GM18508 (cell line): Measurements from ENCODE around the gene SPG21.

Source experiments
- ATAC-seq: cut with Tn5 transposase; IDR thresholded peaks from one replicate; pipeline ENCODE4 v1.9.1; 2021; ENCODE audit warnings: moderate number of reproducible peaks; ENCODE audit not compliant: insufficient read depth, unreplicated experiment

The SPG21 gene

DNA sequence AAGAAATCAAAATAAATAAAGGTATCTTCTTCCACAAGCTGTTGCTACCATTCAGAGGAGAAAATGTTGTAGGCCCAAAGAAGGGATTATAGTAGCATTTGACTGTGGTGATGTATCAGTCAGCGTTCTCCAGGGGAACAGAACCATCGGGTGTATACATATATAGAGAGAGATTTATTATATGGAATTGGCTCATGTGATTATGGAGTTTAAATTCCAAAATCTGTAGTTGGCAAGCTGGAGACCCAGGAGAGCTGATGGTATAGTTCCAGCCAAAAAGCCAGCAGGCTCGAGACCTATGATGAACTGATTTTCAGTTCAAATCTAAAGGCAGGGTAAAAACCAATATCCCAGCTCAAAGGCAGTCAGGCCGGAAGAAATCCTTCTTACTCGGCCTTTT, 7.4 kb upstream of the SPG21 start:
- no peak for ATAC-seq

DNA sequence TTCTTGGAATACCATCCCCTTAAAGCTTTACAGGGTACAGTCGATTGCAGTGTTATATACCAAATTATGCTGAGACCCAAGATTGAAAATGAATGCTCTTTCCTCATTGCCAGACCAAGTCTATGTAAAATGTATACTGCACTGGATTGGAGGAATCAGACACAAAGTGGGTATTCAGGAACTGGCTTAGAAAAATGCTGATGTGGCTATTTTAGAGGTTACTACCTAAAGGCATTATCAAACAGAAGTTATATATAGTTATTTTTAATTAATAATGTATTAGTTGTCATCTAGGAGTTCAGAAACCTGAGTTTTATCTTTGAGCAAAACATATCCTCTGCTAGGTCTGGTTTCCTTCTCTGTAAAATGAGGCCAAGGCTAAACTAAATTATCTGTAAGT, 3.6 kb upstream of the SPG21 start:
- no peak for ATAC-seq

DNA sequence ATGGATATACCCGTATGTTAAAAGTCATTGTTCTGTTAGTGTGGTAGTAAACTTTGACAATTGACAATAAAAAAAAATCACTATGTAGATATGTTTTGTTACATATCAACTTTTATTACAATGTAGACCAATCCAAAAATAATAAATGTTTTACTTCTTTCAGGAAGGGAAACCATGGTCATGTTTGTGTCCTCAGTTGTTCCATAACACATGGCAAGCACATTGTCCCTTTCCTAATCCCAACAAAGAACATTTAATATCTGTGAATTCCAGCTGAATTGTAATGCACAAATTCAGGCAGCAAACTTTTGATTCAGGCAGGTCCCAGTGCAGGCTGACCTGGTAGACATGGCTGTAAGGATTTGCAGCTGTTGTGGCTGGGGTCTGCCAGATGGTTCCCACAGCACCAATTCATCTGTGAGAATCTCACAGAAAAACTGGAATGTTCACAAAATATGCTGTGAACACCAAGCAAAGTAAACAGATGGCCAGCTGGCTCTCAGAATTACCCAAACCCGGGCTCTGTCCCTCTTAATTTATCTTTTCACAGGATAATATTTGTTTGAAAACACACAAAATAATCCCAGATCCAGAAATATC, 1.9 kb upstream of the SPG21 start:
- ATAC-seq = no peak

DNA sequence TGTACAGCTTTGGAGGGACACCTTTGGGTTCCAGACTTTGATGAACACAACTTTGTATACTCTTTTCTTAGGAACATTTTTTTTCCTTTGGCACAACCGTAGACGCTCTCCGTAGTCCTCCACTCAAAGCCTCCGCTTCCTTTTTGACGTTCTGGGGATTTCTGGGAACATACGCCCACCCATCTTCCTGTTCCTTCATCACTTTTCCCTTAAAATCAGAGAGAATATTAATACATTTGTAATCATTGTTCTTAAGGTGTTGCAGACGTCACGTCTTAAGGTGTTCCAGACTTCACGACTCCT, 405 bp upstream of the SPG21 start:
- no peak for ATAC-seq

DNA sequence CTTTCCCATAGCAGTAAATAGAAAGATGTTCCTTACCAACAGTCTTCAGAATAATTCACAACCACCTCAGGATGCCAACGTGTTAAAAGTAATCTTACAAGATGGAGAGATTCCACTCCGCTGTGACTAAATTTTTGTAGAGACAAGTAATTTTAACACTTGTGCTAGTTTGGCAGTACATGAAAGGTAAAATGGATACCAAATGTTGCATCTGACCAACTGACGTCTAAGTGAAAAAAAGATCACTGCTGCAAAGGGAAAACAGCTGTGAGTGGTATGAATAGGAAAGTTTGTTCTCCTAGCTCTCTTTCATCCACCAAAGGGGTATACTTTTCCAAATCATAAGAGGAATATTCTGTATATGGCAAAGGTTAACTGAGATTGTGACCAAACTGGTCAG, 2.6 kb downstream of the SPG21 start:
- ATAC-seq = no peak

DNA sequence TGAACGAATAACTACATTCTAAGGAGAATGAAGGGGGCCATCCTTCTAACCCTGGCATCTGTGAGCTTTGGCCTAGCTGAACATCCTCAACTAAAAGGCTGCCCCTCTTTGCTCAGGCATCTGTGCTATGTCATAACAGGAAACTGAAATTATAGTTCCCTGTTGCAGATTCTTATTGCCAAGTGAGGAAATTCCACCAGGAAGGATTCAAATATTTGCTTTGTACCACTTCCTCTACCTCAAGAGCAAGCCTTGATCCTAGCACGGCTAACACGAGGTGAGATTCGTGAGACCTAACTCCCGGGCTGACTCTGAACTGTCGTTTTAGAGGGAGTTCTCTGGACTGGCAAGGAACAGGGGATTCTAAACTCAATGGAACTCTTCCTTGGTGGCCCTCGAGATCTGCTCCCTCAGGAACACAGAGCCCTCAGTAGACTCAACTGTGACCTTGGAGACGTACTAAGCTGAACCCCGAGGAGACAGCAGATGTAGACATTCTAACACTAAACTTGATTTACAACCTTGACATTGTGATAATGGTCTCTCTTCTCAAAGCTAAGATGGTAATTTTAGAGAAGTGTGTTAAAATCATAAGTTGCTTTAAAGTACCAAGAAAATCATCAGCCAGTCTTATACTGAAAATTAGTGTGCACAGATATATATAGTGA, 4.2 kb downstream of the SPG21 start:
- ATAC-seq = no peak

DNA sequence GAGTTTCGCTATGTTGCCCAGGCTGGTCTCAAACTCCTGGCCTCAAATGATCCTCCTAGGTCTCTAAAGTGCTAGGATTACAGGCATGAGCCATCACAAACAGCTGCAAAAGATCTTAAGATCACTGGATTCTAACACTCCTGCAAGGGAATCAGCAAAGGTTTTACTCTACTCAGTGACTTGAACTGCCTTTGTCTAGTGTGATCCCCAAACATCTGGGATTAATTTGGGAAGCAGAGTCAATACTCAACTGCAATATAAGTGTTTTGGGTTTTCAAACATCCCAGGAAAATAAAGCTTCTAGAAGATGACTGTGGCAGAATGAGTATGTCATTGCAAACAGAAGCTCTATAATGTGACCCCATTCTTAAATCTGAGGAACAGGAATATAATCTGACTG, 7.2 kb downstream of the SPG21 start:
- no peak for ATAC-seq

DNA sequence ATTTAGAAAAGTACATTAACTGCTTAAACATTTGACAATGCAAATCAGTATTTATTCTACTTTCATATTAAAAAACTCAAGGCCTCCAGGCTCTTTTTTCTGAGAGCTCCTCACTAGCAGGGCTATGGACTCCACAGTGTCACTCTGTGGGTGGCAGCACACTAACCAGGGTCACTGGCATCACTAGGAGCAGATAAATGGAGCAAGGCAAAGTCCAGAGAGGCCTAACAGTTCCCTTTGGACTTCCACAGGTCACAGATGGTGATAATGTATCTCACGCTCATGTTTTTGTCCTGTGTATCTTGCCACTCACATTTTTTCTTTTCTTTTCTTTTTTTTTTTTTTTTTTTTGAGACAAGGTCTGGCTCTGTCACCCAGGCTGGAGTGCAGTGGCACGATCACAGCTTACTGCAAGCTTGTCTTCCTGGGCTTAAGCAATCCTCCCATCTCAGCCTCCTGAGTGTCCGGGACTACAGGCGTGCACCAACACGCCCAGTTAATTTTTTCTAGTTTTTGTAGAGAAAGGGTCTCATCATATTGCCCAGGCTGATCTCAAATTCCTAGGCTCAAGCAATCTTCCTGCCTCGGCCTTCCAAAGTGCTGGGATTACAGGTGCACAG, 7.8 kb downstream of the SPG21 start:
- ATAC-seq = no peak

DNA sequence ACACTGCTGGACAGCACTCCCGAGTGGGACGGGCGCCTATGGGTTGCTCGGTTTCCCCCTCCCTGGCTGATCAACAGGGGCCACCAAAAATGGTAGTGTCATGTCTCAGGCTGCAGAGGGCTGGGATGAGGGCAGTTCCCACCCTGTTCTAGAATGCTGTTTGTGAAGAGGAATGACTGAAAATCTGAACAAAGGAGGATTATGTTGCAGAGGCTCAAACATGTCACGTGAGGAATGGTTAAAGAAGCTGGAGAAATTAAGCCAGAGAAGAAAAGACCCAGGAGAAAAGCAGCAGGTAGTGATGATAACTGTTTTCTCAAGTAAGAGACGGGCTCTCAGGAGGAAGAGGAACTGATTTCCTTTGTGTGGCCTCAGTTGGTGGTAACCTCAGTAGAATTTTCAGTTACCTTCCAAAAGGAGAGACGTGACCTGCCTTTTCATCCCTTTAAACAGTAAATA, 10.4 kb downstream of the SPG21 start:
- ATAC-seq = no peak

DNA sequence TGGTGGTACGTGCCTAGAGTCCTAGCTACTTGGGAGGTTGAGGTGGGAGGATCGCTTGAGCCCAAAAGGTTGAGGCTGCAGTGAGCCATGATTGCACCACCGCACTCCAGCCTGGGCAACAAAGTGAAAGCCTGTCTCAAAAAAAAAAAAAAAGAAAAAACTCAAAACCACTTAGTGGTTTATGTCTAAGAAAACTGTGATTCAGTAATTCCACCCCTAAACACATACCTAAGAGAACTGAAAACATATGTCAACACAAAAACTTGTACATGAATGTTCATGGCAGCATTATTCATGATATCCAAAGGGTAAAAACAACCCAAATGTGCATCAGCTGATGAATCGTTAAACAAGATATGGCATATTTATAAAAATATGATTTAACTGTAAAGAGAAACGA, 14.3 kb downstream of the SPG21 start:
- no peak for ATAC-seq

DNA sequence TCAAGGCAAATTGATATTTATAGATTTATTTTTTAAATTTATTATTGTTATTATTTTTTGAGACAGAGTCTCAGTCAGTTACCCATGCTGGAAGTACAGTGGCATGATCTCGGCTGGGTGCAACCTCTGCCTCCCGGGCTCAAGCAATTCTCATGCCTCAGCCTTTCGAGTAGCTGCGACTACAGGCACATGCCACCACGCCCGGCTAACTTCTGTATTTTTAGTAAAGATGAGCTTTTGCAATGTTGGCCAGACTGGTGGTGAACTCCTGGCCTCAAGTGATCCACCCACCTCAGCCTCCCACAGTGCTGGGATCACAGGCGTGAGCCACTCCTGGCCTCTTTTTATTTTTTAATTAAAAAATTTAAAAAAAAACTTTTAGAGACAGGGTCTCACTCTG, 19.0 kb downstream of the SPG21 start:
- ATAC-seq = no peak

DNA sequence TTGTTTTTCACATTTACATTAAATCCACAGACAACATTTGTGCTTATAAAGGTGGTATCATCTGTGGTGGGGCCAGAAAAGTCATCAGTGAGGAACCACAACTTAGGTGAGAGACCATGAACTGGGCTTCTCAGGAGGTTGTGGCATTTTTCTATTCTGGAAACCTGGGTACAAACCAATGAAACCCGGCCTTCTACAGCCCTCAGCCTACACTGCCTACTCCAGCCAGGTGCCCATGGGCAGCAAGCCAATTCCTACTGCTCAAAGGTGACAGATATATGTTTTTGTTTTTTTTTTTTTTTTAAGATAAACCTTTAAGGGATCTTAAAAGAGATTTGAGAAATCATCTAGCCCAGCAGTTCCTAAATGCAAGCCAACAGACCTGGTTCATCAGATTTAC, 20.3 kb downstream of the SPG21 start:
- ATAC-seq = no peak

DNA sequence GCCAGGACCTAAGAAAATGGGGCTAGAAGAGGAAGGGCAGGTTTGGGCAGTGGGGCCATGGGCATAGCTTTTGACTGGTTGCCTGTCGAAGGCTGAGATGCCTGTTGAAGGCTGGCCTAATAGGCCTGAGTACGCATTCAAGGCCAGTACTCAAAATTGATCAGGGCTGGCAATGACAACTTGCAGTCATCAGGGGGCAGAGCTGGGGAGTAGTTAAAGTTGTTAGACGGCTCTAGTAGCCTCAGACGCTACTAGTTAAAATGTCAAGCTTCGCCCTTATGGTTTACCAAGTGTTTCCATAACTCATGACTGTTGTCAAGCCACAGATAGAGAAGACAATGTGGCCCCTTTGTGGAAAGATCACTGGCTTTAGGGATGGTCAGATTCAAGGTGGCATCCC, 28.7 kb downstream of the SPG21 start:
- no peak for ATAC-seq

DNA sequence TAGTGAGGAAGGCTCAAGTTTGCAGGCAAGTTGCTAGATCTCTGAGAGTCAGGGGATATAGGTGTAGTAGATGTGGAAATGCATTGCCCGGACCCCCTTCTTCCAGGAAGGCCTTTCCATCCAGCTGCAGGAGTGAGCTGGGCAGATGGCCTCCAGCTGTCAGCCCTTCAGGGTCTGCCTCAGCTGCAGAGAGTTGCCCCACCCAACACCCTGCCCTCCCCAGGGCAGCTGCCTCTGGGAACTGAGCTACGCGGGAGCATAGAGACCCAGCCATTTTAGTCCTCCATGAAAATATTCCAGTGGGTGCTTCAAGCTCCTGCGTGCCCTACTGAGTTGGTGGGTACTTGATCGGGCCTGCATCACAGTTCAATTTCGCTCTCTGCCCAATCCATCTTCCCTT, 29.6 kb downstream of the SPG21 start:
- no peak for ATAC-seq

DNA sequence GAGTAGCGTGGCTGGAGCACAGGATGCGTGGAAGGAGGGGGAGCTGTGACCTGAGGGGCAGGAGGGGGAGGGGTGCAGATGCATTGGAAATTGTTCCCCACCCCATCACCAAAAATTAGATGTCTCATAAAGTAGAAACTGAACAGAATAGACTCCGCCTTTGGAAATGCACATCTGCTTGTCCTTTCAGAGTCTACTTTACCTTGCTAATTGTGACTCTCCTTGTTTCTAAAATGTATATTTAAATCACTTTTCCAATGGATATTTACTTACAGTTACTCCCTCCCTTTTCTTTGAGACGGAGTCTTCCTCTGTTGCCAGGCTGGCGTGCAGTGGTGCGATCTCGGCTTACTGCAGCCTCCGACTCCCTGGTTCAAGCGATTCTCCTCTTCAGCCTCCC, 30.6 kb downstream of the SPG21 start:
- no peak for ATAC-seq

DNA sequence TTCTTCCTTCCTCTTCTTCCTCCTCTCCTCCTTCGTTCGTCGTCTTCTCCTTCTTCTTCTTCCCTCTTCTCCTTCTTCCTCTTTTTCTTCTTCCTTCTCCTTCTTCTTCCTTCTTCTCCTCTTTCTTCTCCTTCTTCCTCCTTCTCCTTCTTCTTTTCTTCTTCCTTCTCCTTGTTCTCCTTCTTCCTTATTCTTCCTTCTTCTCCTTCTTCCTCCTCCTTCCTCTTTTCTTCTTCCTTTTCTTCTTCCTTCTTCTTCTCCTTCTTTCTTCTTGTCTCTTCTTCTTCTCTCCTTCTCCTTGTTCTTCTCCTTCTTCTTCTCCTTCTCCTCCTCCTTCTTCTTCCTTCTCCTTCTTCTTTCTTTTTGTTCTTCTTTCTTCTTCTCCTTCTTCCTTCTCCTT, 35.3 kb downstream of the SPG21 start:
- no peak for ATAC-seq

DNA sequence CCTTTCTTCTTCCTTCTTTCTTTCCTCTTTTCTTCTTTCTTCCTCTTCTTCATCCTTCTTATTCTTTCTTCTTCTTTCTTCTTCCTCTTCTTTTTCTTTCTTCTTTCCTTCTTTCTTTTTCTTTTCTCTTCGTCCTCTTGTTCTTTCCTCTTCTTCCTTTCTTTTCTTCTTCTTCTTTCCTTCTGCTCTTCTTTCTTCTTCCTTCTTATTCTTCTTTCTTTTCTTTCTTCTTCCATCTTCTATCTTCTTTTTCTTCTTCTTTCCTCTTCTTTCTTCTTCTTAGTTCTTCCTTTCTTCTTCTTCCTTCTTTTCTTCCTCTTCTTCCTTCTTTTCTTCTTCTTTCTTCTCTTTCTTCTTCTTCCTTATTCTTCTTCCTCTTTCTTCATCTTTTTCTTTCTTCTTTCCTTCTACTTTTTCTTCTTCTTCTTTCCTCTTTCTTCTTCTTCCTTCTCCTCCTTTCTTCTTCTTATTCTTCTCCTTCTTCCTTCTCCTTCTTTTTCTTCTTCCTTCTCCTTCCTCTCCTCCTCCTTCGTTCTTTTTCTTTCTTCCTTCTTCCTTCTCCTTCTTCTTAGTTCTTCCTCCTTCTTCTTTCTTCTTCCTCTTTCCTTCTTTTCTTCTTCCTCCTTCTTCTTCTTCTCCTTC, 37.8 kb downstream of the SPG21 start:
- ATAC-seq = no peak

DNA sequence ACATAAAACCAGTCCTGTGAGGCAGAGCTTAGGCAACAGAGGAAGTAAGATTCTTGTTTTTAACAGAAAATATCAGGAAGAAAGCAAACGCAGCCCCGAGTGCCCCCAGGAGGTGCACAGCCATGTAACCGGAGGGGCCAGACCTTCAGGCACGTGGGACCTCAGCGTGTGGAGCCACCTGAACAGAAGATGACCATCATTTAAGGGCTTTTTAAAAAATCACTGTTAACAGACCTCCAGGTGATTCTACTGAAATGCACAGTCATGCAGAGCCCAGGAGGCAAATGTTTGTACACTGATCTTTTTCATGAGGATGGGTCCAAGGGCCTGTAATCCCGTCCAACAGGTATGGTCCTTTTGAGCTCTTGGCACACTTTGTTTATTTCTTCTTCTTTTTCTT, 38.8 kb downstream of the SPG21 start:
- no peak for ATAC-seq

DNA sequence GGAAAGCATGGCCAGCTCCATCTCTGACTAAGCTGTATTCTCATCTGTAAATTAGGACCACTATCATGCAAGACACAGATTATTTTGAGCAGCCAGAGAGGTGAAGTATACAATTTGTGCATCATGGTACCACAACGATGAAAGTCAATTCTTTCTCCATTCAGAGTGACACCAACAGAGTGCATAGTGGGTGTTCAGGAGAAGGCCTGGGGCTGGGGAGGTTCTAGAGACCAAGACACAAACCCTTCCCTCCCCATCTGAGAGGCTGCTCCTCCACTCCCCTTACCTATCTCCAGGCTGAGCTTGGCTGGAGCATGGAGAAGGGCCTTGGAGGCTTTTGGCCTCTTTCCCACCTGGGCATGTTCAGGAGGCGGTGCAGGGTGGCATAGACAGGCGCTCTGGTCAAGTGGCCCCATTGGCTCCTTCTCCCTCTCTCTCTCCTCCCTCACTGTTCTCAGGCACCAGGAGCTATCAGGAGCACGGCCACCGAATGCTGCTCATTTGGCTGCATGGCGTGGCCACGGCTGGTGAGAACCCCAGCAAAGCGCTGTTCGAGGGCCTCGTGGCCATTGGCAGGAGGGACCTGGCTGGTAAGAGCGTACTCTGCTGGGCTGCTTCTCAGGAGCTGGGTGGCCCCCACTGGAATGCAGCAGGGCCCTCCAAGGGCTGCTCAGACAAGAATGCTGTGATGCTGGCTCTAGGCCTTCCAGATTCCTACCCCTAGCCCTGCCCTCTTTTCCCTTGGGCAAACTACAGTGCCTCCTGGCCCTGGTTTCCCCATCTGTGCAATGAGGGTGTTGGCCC, 40.1 kb downstream of the SPG21 start:
- no peak for ATAC-seq

DNA sequence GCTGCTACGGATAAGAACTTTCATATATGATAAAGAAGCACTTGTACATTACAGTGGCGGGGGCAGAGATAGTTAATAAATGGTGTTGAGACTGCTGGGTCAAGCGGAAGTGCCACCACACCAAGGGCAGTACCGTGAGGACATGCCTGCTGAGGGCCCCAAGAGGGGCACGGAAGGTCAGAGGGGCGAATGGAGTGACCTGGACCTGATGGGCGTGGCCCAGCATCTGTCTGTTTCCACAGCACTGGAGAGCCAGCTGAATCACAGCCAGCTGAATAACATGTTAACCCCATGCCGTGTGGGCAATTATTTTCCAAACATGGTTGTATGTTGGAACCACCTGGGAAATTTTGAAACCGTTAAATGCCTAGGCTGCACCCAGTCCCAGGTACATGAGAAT, 40.8 kb downstream of the SPG21 start:
- no peak for ATAC-seq

DNA sequence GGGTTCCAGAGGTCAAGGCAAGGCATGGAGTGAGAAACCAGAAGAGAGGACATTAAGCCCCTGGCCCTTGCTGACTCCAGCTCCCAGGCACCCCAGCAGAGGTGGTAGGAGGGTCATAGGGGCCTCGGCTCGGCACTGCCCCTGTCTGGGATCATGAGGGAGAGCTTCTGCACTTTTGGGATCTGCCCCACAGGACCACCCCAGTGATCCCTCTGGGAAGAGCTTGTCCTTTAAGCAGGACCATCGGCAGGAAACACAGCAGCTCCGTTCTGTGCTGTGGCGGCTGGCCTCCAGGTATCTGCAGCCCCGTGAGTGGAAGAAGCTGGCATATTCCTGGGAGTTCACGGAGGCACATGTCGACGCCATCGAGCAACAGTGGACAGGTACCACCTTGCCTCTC, 42.5 kb downstream of the SPG21 start:
- ATAC-seq = no peak
